ENCODE data around the gene HINFP.

Gene HINFP

GRCh38 chr11:119157063-119157462 is 35.7 kb downstream of the HINFP start:
- TF ChIP-seq CTCF (IDR thresholded peaks at IDR 0.05): no peak

- TF ChIP-seq CTCF (IDR thresholded peaks at IDR 0.05): no peak
Measured at GRCh38 chr11:119158467-119158866, 37.1 kb downstream of the HINFP start.

- no peak for TF ChIP-seq CTCF (IDR thresholded peaks at IDR 0.05)
Measured at GRCh38 chr11:119160151-119160550, 38.8 kb downstream of the HINFP start.

- no peak for TF ChIP-seq CTCF (IDR thresholded peaks at IDR 0.05)
Measured at GRCh38 chr11:119161871-119162270, 40.5 kb downstream of the HINFP start.

GRCh38 chr11:119166368-119167076 is 45.1 kb downstream of the HINFP start:
- TF ChIP-seq CTCF (IDR thresholded peaks at IDR 0.05): no peak

- no peak for TF ChIP-seq CTCF (IDR thresholded peaks at IDR 0.05)
Measured at GRCh38 chr11:119167933-119168332, 46.6 kb downstream of the HINFP start.

GRCh38 chr11:119168471-119169281 is 47.3 kb downstream of the HINFP start, which contains the start of gene NLRX1:
Gene NLRX1 (plus strand): TSS chr11:119168725. CDS start chr11:119171404, 2,679 bp downstream.
- peak; percentile 91 for TF ChIP-seq CTCF (IDR thresholded peaks at IDR 0.05)
